Lower leg skin (tissue), 3 donors: ENCODE results near the gene FAM24B.

ENCODE experiments used
- CTCF ChIP-seq, 3 donors: fragments of 450-650 bp; IDR thresholded peaks; one replicate each; pipeline ENCODE4 v1.5.1; 2016; ENCODE audit warnings: antibody characterized with exemption in 3 of 3, mild to moderate bottlenecking in 3 of 3, moderate library complexity in 2 of 3
- POLR2A ChIP-seq, 2 donors: fragments of 450-650 bp; IDR thresholded peaks; one replicate each; pipeline ENCODE4 v1.6.1; 2016 to 2017; ENCODE audit warnings: antibody characterized with exemption in 2 of 2, mild to moderate bottlenecking in 1 of 2, moderate library complexity in 1 of 2

DNA sequence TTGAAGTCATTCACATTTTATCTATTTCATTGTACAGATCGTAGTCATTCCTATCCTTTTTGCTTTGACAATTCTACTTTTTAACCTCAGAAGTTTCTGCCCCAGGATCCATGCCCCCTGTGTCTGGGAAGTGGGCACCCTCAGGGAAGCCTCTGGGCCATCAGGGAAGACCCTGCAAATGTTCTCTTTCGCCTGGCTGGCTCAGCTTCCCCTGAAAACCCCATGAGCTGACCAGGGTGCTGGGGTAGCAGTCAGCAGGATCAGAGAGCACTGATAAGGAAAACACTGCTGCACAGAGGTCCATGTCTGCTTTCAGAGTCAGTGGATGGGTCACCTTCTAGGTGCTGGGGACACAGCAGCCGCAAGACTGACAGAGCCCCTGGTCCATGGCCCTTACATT, 57.6 kb downstream of the FAM24B start:
- TF ChIP-seq CTCF (IDR thresholded peaks at IDR 0.05) (no peak), POLR2A (IDR thresholded peaks at IDR 0.05) (no peak)
